ENCODE data around the gene TGFA. TPM values are rescaled to one million over a fixed set of nuclear protein-coding genes. Genes with fewer than 3 reads are reported as not detected.

TGFA gene
- total RNA-seq, 4 donors from 2014 or later = 19.2 to 62.4 (median 41.7) TPM

- Histone ChIP-seq H3K36me3 (no peaks in the 10 kb centered on the region), H3K27me3 (no peaks in the 10 kb centered on the region), H3K27ac (peak overlapping the region; percentile 90), H3K4me3 (no peak overlapping the region), H3K4me1 (peaks cover 26% of the 10 kb centered on the region), H3K9me3 (no peaks in the 10 kb centered on the region)
- DNase-seq (ENCODE audit: low spot score in 2 of 2) = no peak
- TF ChIP-seq POLR2AphosphoS5 (IDR thresholded peaks at IDR 0.05) (no peak), POLR2A (IDR thresholded peaks at IDR 0.05) (no peak), EP300 (IDR thresholded peaks at IDR 0.05) (no peak), CTCF (IDR thresholded peaks at IDR 0.05) (no peak)
- WGBS = 17% methylated on average over 1 of the region's 1 CpG
These were observed 28.6 kb downstream of the TGFA start for GRCh38 chr2:70525032-70525431.

GRCh38 chr2:70523996-70524965, 29.3 kb downstream of the TGFA start:
- TF ChIP-seq CTCF (IDR thresholded peaks at IDR 0.05) = no peak
- TF ChIP-seq POLR2A (IDR thresholded peaks at IDR 0.05) = no peak
- TF ChIP-seq POLR2AphosphoS5 (IDR thresholded peaks at IDR 0.05) = no peak
- TF ChIP-seq EP300 (IDR thresholded peaks at IDR 0.05) = no peak
- H3K4me3 ChIP-seq = no peak overlapping the region
- H3K27me3 ChIP-seq = no peaks in the 10 kb centered on the region
- peaks cover 26% of the 10 kb centered on the region for H3K4me1 ChIP-seq
- H3K27ac ChIP-seq = peak overlapping the region; percentile 90
- WGBS = 34% methylated on average over 11 of the region's 14 CpGs
- H3K36me3 ChIP-seq = no peaks in the 10 kb centered on the region
- no peak for DNase-seq (ENCODE audit: low spot score in 2 of 2)
- H3K9me3 ChIP-seq = no peaks in the 10 kb centered on the region

GRCh38 chr2:70523672-70523995, 30.0 kb downstream of the TGFA start:
- no peaks in the 10 kb centered on the region for H3K36me3 ChIP-seq
- peaks cover 26% of the 10 kb centered on the region for H3K4me1 ChIP-seq
- no peak for DNase-seq (ENCODE audit: low spot score in 2 of 2)
- H3K27ac ChIP-seq = peak overlapping the region; percentile 90
- no peaks in the 10 kb centered on the region for H3K9me3 ChIP-seq
- no peaks in the 10 kb centered on the region for H3K27me3 ChIP-seq
- H3K4me3 ChIP-seq = no peak overlapping the region
- TF ChIP-seq EP300 (IDR thresholded peaks at IDR 0.05) = no peak
- no peak for TF ChIP-seq POLR2A (IDR thresholded peaks at IDR 0.05)
- TF ChIP-seq CTCF (IDR thresholded peaks at IDR 0.05) = no peak
- TF ChIP-seq POLR2AphosphoS5 (IDR thresholded peaks at IDR 0.05) = no peak

GRCh38 chr2:70522627-70523026, 31.0 kb downstream of the TGFA start:
- no peak overlapping the region for H3K27ac ChIP-seq
- no peak overlapping the region for H3K4me3 ChIP-seq
- no peak for DNase-seq (ENCODE audit: low spot score in 2 of 2)
- peaks cover 26% of the 10 kb centered on the region for H3K4me1 ChIP-seq
- TF ChIP-seq CTCF (IDR thresholded peaks at IDR 0.05) (no peak), EP300 (IDR thresholded peaks at IDR 0.05) (no peak), POLR2A (IDR thresholded peaks at IDR 0.05) (no peak), POLR2AphosphoS5 (IDR thresholded peaks at IDR 0.05) (no peak)
- no peaks in the 10 kb centered on the region for H3K36me3 ChIP-seq
- WGBS = 85% methylated on average over 5 of the region's 5 CpGs
- H3K9me3 ChIP-seq = no peaks in the 10 kb centered on the region
- H3K27me3 ChIP-seq = no peaks in the 10 kb centered on the region

GRCh38 chr2:70520825-70521224, 32.8 kb downstream of the TGFA start:
- H3K36me3 ChIP-seq = no peaks in the 10 kb centered on the region
- H3K27ac ChIP-seq = no peak overlapping the region
- no peaks in the 10 kb centered on the region for H3K27me3 ChIP-seq
- TF ChIP-seq CTCF (IDR thresholded peaks at IDR 0.05) = no peak
- no peak for TF ChIP-seq POLR2AphosphoS5 (IDR thresholded peaks at IDR 0.05)
- no peak for TF ChIP-seq POLR2A (IDR thresholded peaks at IDR 0.05)
- no peak for DNase-seq (ENCODE audit: low spot score in 2 of 2)
- no peak overlapping the region for H3K4me3 ChIP-seq
- 65% methylated on average over 3 of the region's 3 CpGs for WGBS
- H3K4me1 ChIP-seq = peaks cover 40% of the 10 kb centered on the region
- H3K9me3 ChIP-seq = no peaks in the 10 kb centered on the region
